GM10266 (cell line): ENCODE data around the gene IGHMBP2.
"Not testable (repeated sequence)": the region's sequence is repeated elsewhere in the genome, so short reads cannot be mapped to it uniquely, and the experiment has no call there.

Experiments
- DNase-seq: peaks from one replicate; pipeline ENCODE4 v3.0.0; 2012; ENCODE audit errors: extremely low spot score
- TF ChIP-seq, protein P1 (sequence below): IDR thresholded peaks from 2 replicates; pipeline ENCODE4 v1.5.1; 2012; ENCODE audit warnings: mild to moderate bottlenecking, low read depth; ENCODE audit not compliant: control insufficient read depth, insufficient read depth; ENCODE audit errors: missing control alignments

Gene IGHMBP2

DNA sequence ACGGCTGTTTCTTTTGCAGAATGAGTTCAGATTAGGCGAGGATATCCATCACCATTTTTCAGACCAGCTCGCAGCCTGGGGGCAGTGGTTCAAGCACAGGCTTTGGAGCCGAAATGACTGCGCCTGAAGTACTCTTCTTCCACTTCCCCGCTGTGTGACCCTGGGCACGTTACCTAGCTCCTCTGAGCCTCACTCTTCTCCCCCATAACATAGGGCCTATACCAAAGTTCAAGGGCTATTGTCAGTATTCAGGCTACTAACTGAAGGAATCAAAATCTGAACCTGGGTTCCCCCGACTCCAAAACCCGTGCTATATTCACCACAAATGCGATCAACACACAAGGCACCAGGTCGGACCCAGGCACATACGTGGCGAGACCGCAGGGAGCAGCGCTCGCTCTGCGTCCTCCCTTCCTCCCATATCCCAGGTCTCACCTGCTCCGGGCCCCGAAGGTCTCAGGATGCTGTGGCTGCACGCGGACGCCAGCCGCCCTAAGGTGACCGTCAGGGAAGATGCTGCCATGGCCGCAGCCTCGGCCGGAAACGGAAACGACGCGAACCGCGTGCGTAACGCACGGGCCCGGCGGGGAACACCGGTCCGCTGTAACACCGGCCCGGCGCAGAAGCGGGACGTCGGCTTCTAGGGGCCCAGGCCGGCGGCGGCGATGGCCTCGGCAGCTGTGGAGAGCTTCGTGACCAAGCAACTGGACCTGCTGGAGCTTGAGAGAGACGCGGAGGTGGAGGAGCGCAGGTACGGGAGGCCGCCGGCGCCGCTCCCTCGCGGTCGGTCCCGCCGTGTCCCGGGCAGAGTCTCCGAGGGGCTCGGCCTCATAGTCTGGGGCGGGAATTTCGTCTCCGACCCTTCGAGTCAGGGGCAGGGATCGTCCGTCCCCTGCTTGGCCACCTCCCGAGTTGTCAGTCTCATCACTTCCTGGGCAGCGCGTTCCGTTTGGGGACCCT, at the start of gene IGHMBP2, which contains the start of gene MRPL21:
Gene IGHMBP2, plus strand, starts transcription at position 604 of the 960 bp plus-strand sequence. Its CDS starts 62 bp downstream, at position 666.
Gene MRPL21, minus strand, starts transcription at position 545 of the 960 bp plus-strand sequence. Its CDS starts 22 bp downstream, at position 523.
- TF ChIP-seq, protein P1, sequence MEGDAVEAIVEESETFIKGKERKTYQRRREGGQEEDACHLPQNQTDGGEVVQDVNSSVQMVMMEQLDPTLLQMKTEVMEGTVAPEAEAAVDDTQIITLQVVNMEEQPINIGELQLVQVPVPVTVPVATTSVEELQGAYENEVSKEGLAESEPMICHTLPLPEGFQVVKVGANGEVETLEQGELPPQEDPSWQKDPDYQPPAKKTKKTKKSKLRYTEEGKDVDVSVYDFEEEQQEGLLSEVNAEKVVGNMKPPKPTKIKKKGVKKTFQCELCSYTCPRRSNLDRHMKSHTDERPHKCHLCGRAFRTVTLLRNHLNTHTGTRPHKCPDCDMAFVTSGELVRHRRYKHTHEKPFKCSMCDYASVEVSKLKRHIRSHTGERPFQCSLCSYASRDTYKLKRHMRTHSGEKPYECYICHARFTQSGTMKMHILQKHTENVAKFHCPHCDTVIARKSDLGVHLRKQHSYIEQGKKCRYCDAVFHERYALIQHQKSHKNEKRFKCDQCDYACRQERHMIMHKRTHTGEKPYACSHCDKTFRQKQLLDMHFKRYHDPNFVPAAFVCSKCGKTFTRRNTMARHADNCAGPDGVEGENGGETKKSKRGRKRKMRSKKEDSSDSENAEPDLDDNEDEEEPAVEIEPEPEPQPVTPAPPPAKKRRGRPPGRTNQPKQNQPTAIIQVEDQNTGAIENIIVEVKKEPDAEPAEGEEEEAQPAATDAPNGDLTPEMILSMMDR: no peak
- peak; percentile 91 for DNase-seq

DNA sequence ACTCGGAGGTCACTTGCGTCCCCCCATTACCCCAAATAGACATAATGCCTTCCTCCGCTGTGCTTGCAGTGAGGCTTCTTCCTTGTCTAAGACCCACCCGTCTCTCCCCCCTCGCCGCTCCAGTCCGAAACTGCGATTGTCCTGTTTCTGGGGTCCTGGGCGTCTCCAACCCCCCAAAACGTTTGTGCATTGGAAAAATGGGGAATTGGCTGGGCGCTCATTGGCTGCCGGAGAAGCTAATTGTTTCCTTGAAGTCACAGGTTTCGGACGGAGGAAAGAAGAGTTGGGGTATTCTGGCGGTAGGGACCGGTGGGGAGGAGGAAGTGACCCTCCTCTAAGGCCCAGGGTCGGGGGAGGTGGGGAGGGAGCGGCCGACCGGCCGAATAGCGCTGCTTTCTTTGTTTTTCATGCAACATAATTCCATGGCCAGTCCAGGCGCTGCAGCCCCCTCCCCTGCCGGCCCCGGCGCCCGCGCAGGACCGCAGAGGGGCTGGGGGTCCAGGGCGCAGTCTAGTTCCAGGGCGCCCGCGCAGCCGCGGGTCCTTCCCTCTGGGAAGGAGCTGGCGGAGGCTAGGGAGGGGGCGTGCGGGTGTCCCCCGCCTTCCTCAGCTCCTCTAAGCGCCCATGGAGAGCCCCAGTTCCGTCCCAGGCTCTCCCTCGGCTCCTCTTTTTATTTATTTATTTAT, 49.3 kb upstream of the IGHMBP2 start:
- TF ChIP-seq, protein P1: no peak
- no peak for DNase-seq

DNA sequence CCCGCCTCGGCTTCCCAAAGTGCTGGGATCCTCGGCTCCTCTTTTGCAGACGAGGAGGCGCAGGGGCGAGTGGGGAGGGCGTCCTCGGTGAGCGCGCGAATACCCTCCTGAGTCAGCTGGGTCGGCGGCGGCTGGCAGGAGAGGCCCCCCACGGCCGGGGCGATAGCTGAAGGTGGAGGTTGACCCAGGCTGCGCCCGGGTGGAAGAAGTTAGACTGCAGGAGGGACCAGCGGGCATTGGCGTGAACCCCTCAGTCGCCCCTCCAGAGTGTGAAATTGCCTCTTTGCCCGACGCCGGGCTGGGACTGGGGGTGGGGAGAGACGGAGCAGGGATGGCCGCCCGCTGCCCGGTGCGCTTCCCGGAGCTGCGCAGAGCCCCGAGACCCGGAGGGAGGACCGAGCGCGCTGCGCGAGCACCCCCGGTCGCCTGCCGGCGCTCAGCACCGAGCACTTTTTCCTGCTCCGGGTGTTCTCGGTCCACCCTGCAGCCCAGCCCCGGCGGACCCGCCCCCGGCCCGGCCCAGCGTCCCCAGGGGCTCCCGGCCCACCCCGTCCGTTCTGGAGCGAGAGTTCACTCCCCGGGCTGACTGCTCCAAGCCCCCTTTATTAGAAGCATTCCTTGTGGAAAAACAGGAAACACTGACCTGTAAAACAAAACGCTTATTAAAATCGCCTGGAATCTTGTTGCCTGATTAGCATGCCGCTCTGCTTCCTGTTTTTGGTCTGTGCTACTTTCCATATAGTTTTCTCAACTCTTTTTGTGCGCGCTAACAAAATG, 48.3 kb upstream of the IGHMBP2 start:
- DNase-seq: peak; percentile 87
- TF ChIP-seq, protein P1: peak; percentile 48

DNA sequence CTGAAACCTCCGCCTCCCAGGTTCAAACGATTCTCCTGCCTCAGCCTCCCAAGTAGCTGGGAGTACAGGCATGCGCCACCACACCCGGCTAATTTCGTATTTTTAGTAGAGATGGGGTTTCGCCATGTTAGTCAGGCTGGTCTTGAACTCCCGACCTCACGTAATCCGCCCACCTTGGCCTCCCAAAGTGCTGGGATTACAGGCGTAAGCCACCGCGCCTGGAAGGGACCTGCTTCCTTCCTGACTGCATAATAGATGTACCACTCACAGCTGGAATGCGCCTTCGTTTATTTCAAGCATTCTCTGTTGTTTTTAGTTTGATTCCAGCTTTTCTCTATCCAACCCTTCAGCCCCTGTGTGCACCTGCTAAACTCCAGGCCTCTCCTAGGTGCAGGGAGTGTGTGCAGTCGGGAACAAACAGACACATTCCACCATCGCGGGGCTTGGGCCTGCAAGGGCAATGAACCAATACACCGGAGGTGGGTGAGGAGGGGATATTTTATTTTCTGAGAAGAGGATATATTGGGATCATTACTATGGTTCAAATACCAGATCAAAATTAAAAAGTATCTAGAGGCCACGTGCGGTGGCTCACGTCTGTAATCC, 47.2 kb upstream of the IGHMBP2 start:
- not testable (repeated sequence) for DNase-seq

DNA sequence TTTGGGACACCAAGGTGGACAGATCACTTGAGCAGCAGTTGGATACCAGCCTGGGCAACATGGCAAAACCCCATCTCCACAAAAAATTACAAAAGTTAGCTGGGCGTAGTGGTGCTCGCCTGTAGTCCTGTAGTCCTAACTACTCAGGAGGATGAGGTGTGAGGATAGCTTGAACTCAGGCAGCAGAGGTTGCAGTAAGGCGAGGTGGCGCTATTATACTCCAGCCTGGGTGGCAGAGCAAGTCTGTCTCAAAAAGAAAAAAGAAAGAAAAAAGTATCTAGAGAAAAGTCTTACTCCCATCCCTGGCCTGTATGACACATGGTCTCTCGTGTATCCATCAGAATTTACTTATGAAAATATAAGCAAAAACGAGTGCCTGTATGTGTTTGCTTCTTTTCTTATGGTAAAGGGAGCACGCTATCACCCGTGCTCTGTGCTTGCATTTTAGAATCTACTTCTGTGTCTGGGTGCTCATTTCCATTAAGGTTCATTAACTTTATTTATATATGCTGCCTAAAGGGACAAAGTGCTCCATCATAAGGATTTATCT, 46.6 kb upstream of the IGHMBP2 start:
- no peak for DNase-seq
- TF ChIP-seq, protein P1: no peak

DNA sequence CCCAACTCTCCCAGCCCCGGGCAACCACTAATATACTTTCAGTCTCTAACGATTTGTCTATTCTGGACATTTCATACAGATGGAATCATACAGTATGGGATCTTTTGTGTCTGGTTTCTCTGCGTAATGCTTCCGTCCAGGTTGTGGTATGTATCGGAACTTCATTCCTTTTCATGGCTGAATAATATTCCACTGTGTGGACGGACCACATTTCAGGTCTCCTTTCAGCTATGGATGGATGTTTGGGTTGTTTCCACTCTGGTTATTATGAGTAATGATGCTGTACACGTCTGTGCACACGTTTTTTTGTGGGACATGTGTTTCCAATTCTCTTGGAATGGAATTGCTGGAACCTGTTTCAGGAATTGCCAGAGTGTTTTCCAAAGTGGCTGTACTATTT, 44.6 kb upstream of the IGHMBP2 start:
- DNase-seq: no peak
- TF ChIP-seq, protein P1: no peak

DNA sequence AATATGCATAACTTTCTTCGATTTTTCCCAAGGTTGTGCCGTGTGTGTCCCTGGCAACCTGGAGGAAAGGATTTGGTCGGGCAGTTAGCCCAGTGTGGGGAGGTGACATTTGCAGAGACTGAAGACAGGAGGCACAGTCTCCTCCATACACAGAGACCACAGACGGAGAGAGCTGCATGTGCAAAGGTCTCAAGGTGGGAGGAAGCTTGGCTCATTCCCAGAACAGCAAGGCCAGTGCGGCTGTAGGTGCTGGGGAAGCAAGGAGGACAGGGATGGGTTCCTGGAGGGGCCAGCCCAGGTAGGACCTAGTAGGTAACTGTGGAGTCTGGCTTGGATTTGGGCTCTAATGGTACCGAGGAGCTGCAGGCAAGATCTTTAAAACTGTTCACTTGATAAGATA, 41.3 kb upstream of the IGHMBP2 start:
- DNase-seq: no peak
- TF ChIP-seq, protein P1: no peak
